ENCODE measurements around the gene SARM1. TPM values are rescaled to one million over a fixed set of nuclear protein-coding genes. Genes with fewer than 3 reads are reported as not detected.

Gene SARM1
- total RNA-seq, 3 donors from 2014 or later (not counting 1 experiment from before 2014, with no cell fraction given), result 25.7 to 33.0 (median 26.2) TPM

DNA sequence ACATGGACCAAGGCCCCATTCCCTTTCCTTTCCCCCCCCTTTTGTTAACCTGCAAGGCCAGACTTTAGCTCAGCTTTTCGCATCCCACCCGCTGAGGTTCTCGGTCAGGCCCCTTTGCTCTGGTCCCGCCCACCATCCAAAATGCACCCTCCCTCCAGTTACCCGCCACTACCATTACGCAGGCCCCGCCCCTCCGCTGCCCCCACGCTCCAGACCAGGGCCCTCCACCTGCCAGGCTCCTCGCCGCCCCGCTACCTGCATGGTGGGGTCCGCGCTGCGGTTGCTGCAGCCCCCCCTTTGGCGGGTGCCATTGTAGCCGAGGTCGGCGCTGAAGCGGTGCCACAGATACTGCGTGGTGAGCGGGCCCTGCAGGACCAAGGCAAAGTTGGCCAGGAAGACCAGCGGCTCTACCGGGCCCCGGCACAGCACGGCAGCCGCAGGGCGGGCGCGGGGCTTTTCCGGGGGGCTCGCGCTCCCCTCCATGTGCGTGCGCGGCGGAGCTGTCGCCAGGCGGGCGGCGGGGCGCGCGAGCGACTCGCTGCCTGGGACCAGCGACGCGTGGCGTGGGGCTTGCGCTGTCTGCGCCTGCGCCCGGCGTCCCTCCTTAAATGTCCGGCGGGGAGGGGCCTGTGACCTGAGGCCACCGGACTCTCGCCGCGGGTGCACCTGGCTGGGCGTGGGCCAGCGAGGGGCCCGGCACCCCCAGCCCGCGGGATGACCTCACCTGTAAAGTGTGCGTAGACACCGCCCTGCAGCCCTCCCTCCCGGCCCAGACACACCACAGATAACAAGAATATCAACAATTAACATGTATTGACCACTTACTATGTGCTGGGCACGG, 34.4 kb downstream of the SARM1 start, which contains the start of gene SLC46A1:
SLC46A1 (minus strand) TSS at position 581 of the 841 bp plus-strand sequence; CDS start at position 483, 98 bp downstream.
- intact Hi-C loops (cut with micrococcal nuclease), result no loop called here
- Mint-ChIP-seq H3K9me3 (no peaks in the 10 kb centered on the region), H3K4me3 (peak within 1 kb of the TSS; percentile 71), H3K4me1 (peaks cover 0 to 3% of the 10 kb centered on the region in 2 donors), H3K27ac (no peak within 1 kb of the TSS), H3K27me3 (ENCODE audit: low read depth in 2 of 2) (peaks cover 6 to 7% of the 10 kb centered on the region in 2 donors), H3K36me3 (no peaks in the 10 kb centered on the region)
- WGBS (ENCODE audit: insufficient coverage), result under 1% methylated on average over 70 of the region's 70 CpGs
- peaks cover 19% of the 10 kb centered on the region for H3K4me1 ChIP-seq (ENCODE audit: control insufficient read depth, insufficient read depth, low read length)
- peak within 1 kb of the TSS; percentile 61 for H3K4me3 ChIP-seq (ENCODE audit: low read length)
- no peaks in the 10 kb centered on the region for H3K9me3 ChIP-seq (ENCODE audit: control insufficient read depth, insufficient read depth, low read length)
- TF ChIP-seq, protein P1, sequence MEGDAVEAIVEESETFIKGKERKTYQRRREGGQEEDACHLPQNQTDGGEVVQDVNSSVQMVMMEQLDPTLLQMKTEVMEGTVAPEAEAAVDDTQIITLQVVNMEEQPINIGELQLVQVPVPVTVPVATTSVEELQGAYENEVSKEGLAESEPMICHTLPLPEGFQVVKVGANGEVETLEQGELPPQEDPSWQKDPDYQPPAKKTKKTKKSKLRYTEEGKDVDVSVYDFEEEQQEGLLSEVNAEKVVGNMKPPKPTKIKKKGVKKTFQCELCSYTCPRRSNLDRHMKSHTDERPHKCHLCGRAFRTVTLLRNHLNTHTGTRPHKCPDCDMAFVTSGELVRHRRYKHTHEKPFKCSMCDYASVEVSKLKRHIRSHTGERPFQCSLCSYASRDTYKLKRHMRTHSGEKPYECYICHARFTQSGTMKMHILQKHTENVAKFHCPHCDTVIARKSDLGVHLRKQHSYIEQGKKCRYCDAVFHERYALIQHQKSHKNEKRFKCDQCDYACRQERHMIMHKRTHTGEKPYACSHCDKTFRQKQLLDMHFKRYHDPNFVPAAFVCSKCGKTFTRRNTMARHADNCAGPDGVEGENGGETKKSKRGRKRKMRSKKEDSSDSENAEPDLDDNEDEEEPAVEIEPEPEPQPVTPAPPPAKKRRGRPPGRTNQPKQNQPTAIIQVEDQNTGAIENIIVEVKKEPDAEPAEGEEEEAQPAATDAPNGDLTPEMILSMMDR (IDR thresholded peaks at IDR 0.05), result no peak
- no peak within 1 kb of the TSS for H3K27ac ChIP-seq (ENCODE audit: low read length)
- peaks cover 4% of the 10 kb centered on the region for H3K27me3 ChIP-seq (ENCODE audit: control insufficient read depth, insufficient read depth, low read length)
- peak in 1 of 2 donors; percentile 39 for DNase-seq
- ATAC-seq, result peak; percentile 56 to 74 (median 73)
- no peaks in the 10 kb centered on the region for H3K36me3 ChIP-seq (ENCODE audit: control insufficient read depth, insufficient read depth, low read length)

DNA sequence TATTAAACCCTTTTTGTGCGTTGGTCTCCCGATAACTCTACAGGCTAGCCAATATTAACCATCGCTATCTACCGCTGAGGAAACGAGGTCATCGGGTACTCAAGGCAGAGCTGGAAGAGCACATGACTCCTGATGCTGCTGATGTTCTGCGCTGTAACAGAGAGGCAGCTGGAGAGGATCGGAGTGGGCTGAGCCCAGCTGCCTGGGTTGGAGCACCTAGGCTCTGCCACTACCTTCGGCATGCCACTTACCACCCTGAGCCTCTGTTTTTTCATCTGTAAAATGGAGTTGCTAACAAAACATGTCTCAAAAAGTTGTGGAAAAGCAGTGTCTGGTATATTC, 35.0 kb downstream of the SARM1 start:
- ATAC-seq, result peak in 2 of 3 donors; percentile 23 to 29
- Mint-ChIP-seq H3K4me3 (peak overlapping the region; percentile 71), H3K27me3 (ENCODE audit: low read depth in 2 of 2) (peaks cover 6 to 7% of the 10 kb centered on the region in 2 donors), H3K9me3 (no peaks in the 10 kb centered on the region), H3K27ac (no peak overlapping the region), H3K36me3 (no peaks in the 10 kb centered on the region), H3K4me1 (peaks cover 0 to 3% of the 10 kb centered on the region in 2 donors)
- Histone ChIP-seq H3K4me1 (ENCODE audit: control insufficient read depth, insufficient read depth, low read length) (peaks cover 19% of the 10 kb centered on the region), H3K27me3 (ENCODE audit: control insufficient read depth, insufficient read depth, low read length) (peaks cover 4% of the 10 kb centered on the region), H3K4me3 (ENCODE audit: low read length) (peak overlapping the region; percentile 61), H3K9me3 (ENCODE audit: control insufficient read depth, insufficient read depth, low read length) (no peaks in the 10 kb centered on the region), H3K36me3 (ENCODE audit: control insufficient read depth, insufficient read depth, low read length) (no peaks in the 10 kb centered on the region), H3K27ac (ENCODE audit: low read length) (no peak overlapping the region)
- WGBS (ENCODE audit: insufficient coverage), result 39% methylated on average over 9 of the region's 9 CpGs
- TF ChIP-seq, protein P1 (IDR thresholded peaks at IDR 0.05), result no peak
- intact Hi-C loops (cut with micrococcal nuclease), result no loop called here
- DNase-seq, result no peak

DNA sequence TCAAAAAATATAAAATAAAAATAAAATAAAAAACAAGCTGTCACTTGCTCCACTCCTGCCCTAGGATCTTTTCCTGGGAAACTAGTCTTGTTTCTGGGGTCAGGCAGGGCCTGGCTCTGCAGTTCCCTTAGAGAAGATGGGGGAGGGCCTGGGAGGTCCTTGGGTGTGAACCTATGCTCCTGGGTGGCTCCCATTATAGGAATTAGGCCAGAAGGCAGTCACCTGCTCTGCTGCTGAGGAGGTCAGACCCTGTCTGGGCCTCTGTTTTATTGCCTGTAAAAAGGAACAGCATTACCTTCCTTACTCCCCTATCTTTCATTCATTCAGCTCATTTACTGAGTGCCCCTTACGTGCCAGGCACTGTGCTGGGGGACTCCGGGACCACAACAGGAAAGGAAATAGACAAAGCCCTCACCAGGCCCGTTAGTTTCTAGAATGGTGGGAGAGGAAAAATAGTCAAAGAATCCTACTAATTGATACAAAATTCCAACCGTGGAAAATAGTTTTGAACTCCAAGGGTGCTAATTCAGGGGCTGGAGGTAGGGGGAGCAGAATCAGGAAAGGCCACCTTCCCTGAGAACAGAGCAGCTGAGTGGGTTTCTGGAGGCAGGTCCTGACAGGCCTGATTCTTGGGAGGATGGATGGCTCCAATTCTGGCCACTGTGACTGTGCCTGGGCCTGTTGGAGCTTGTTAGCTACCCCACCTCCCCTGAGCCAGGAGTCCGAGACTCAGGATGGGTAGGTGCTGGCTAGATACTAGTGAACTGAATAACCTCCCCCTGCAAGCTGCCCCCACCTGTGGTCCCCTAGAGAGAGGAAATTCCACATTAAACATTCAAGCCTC, 35.9 kb downstream of the SARM1 start:
- no peaks in the 10 kb centered on the region for H3K9me3 ChIP-seq (ENCODE audit: control insufficient read depth, insufficient read depth, low read length)
- H3K36me3 ChIP-seq (ENCODE audit: control insufficient read depth, insufficient read depth, low read length), result no peaks in the 10 kb centered on the region
- H3K4me1 ChIP-seq (ENCODE audit: control insufficient read depth, insufficient read depth, low read length), result peaks cover 19% of the 10 kb centered on the region
- H3K4me3 Mint-ChIP-seq, result peak overlapping the region; percentile 21
- peaks cover 0 to 3% of the 10 kb centered on the region in 2 donors for H3K4me1 Mint-ChIP-seq
- TF ChIP-seq, protein P1 (IDR thresholded peaks at IDR 0.05), result no peak
- no peak for DNase-seq
- ATAC-seq, result no peak
- no peak overlapping the region for H3K4me3 ChIP-seq (ENCODE audit: low read length)
- peaks cover 6 to 7% of the 10 kb centered on the region in 2 donors for H3K27me3 Mint-ChIP-seq (ENCODE audit: low read depth in 2 of 2)
- no peak overlapping the region for H3K27ac Mint-ChIP-seq
- H3K27me3 ChIP-seq (ENCODE audit: control insufficient read depth, insufficient read depth, low read length), result peaks cover 4% of the 10 kb centered on the region
- H3K27ac ChIP-seq (ENCODE audit: low read length), result no peak overlapping the region
- 93% methylated on average over 4 of the region's 5 CpGs for WGBS (ENCODE audit: insufficient coverage)
- H3K9me3 Mint-ChIP-seq, result no peaks in the 10 kb centered on the region
- H3K36me3 Mint-ChIP-seq, result no peaks in the 10 kb centered on the region
- intact Hi-C loops (cut with micrococcal nuclease), result no loop called here
